Suppressor macrophage treated with lipopolysaccharide for 1 hour (primary cell): ENCODE results near the gene CREBRF.

Experiments used
- DNase-seq, 3 donors: peaks; one replicate each; pipeline ENCODE4 v3.0.0-alpha.2; 2020 to 2022

The CREBRF gene

GRCh38 chr5:173158366-173158765 is 102.2 kb downstream of the CREBRF start:
- DNase-seq = no peak

GRCh38 chr5:173159256-173159655 is 103.1 kb downstream of the CREBRF start:
- DNase-seq = no peak

GRCh38 chr5:173161148-173161547 is 105.0 kb downstream of the CREBRF start:
- DNase-seq = no peak

- no peak for DNase-seq
Observed at GRCh38 chr5:173163219-173163618, 107.1 kb downstream of the CREBRF start.

- no peak for DNase-seq
Observed at GRCh38 chr5:173165177-173166016, 109.2 kb downstream of the CREBRF start.

GRCh38 chr5:173172166-173172565 is 116.0 kb downstream of the CREBRF start:
- no peak for DNase-seq

- DNase-seq = no peak
Observed at GRCh38 chr5:173175523-173175922, 119.4 kb downstream of the CREBRF start.

GRCh38 chr5:173178369-173178910 is 122.3 kb downstream of the CREBRF start:
- DNase-seq = no peak

GRCh38 chr5:173180331-173180730 is 124.2 kb downstream of the CREBRF start:
- no peak for DNase-seq

GRCh38 chr5:173187054-173187743 is 131.0 kb downstream of the CREBRF start:
- DNase-seq = no peak

- DNase-seq = no peak
Observed at GRCh38 chr5:173188280-173188679, 132.1 kb downstream of the CREBRF start.
